Esophagus muscularis mucosa (tissue), 4 donors: ENCODE data around the gene ZNF385A.
"Not testable (repeated sequence)": the region's sequence is repeated elsewhere in the genome, so short reads cannot be mapped to it uniquely, and the experiment has no call there.

Experiments
- CTCF ChIP-seq, 3 experiments: fragments of 200-600 bp in 2 of 3; fragments of 450-650 bp in 1 of 3; sonication (generic) in 2 of 3; IDR thresholded peaks; one replicate each; pipeline ENCODE4 v1.5.1; 2017 to 2019; ENCODE audit warnings: antibody characterized with exemption in 3 of 3, mild to moderate bottlenecking in 2 of 3, moderate library complexity in 1 of 3
- EP300 ChIP-seq: sonication (generic); formaldehyde crosslinking; IDR thresholded peaks from one replicate; pipeline ENCODE4 v1.6.1; 2017; ENCODE audit warnings: antibody characterized with exemption
- POLR2A ChIP-seq: fragments of 450-650 bp; IDR thresholded peaks from one replicate; pipeline ENCODE4 v1.6.1; 2017; ENCODE audit warnings: antibody characterized with exemption, moderate library complexity, mild to moderate bottlenecking, low read depth
- POLR2AphosphoS5 ChIP-seq, 2 donors: sonication (generic); formaldehyde crosslinking; IDR thresholded peaks; one replicate each; pipeline ENCODE4 v1.6.1; 2017; ENCODE audit warnings: antibody characterized with exemption in 2 of 2

GRCh38 chr12:54325442-54326109, 59.0 kb downstream of the ZNF385A start:
- TF ChIP-seq POLR2A; CTCF (IDR thresholded peaks at IDR 0.05); POLR2AphosphoS5 (IDR thresholded peaks at IDR 0.05); EP300: not testable (repeated sequence)
